ENCODE results near the gene FBXO31.

Gene FBXO31

DNA sequence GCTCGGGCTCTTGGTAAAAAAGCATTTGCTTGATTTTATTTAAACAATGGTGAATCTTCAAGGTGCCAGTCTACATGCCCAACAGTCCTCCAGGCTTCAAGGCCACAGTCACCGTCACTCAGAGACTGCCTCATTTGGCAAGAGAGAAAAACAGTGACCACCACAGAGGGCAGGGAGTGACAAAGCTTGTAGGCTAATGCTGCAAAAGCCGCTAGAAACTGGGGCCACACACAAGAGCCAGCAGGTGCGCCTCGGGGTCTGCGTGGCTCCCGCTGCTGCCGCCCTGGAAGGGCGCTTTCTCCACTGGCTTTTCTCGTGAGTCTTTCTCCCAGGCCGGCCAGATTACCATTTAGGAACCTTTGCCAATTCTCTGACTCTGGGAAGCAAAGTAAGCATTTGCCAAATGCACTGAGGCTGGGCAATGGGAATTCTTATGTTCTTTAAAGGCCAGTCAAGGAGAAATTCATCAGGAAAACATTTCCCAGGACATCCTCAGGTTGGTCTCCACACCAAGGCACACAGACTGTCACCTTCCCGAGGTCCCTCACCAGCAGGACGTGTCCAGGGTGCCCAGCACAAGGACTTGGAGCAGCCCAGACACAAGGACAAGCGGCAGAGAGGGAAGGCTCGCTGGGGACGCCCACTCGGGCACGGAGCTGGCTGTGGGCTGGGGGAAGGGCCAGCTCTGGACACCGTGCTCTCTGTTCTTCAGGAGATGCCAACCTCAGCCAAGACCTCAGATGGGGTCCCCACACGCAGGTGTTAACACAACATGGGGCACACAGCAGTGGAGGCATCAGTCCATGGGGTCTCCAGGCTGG is 53.9 kb downstream of the FBXO31 start:
- DNase-seq (ENCODE audit: low read depth in 2 of 2) = no peak

DNA sequence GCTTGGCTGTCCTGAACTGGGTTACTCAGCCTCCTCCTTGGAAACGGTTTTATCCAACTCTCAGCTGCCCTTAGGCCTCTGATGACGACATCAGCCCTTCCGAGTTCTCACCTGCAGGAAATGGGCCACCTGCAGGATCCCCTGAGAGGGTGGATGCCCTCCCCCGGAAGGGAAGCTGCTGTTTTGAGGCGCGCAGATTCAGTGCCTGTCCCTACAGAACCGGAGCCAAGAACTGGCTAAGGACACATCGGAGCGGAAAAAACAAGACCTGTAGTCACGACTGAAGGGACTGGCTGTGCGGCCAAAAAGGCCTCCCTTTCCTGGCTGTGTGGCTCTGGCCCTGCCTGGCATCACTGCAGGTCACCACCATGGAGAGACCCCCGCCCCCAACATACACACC is 54.7 kb downstream of the FBXO31 start:
- DNase-seq (ENCODE audit: low read depth in 2 of 2) = no peak

DNA sequence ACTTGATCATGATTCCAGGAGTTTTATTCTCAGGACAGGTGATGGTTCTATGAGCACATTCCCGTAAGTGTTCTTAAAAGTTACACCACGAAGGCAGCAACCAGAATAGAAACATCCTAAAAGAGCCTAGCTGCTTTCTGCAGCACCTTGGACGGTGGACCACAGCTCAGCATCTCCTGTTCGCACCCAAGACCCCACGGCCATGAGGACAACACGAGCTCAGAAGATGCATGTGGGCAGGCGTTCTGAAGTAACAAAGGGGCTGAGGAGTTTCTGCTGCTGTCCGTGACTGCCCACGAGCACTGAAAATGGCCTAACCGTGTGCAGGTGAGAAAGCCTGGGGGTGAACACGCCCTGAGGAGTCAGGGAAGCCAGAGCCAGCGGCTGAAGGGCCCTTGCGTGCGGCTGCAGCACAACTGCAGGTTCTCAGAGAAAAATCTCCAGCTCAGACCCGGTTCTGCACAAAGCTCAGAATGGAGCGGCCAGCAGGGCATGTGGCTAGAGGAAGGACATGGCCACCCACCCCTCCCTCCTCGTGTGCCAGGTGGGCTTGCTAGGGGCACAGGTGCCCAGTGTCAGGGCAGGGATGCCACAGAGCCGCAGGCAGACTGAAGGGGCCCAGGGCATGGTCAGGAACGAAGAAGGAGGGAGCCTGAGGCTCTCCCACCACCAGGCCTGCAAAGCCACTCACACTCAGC is 55.6 kb downstream of the FBXO31 start:
- DNase-seq (ENCODE audit: low read depth in 2 of 2) = no peak

DNA sequence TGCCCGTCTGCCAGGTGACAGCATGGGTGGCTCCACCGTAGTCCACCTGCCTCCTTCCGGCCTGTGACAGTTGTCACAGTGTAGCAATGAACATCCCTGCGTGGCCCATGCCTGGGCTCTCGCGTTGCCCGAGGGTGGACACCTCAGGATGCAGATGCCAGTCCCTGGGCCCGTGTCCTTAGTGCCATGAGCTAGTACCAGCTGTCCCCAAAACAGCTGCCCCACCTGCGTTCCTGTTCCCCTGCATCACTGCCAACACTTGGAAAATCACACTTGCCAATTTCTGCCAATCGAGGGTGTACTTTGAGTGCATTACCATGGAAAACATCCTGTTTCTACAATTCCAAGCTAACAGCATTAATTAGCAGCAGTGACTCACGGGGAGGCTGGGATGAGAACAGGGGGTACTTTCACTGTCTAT is 57.4 kb downstream of the FBXO31 start:
- DNase-seq (ENCODE audit: low read depth in 2 of 2) = no peak

DNA sequence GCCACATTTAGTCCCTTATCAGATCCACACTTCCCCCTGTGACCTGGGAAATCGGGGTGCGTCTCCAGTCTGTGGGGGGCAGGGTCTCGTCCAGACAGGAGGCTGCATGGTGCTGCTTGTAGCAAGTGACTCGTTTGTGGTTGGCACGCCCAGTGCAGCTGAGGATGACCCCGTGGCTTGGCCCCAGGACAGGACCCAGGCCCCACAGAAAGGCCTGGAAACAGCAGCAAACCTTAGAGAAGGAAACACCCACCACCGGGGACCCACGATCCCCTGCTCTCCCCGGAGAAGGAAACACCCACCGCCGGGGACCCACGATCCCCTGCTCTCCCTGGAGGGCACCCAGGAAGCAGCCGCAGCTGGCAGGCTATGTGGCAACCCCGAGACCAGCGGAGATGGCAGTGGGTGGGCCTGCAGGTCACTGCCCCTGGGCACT is 58.1 kb downstream of the FBXO31 start:
- DNase-seq (ENCODE audit: low read depth in 2 of 2) = no peak

DNA sequence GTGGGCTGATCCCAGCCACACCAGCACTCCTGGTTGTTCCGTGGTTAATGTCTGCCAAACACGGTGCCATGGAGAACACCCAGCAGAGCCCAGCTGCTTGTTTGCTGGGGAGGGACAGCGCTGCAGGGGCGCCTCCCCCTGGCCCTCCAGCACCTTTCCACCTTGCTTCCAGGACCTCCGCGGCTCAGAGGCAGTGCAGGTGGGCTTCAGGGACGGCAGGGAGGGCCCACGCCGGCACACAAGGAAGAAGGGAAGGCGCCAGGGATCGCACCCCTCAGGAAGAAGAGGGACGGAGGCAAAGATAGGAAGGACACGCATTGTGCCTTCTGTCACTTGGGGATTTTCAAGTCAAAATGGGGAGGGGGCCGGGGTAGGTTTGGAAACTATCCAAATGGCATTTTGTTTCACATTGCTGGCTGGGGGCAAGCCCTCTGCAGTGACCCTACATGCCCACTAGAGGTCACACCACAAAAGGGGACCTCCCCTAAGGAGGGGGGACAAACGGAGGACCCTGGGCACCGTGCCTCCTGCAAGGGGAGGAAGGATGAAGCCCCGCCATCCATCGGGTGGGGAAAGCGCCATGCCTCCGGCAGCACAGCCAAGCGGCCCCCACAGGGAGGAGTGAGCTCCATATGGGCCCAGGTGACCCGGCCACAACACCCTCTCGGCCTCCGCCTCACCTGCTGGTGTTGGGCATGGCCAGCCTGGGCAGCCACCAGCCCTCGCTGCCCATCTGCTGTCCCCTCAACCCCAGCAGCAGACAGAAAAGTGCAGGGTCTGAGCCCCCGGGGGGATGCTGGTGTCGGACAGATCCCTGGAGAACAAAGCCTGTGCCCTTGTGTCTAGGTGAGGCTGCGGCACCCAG is 58.9 kb downstream of the FBXO31 start:
- no peak for DNase-seq (ENCODE audit: low read depth in 2 of 2)

DNA sequence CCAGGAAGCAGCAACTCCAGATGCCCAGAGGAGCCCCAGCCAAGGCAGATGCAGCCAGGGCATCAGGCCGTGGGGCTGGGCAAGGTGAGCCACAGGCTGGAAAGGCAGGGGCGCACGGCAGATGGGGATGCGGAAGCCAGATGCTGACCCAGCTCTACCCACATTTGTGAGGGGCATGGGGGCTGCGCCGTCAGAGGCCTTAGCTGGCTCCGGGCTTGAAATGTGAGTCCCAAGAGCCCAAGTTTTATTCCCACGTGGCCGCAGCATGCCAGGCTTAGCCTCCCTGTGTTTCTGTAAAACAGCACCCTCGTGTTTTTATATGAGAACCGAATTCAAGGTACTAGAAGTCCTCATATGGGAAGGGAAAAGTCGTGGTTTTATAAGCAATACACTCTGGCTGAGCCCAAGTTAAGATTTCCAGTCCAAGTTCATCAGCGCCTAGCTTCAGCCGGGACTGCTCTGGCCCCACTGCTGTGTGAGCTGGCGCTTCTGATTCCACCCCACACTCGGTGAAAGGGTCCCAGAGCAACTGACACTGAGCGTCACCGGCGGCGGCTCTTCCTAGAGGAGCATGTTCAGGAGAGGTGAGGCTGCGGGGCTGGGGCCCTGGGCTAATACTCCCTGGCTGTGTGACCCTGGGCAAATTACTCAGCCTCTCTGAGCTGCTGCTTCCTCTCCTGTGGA is 59.7 kb downstream of the FBXO31 start:
- no peak for DNase-seq (ENCODE audit: low read depth in 2 of 2)

DNA sequence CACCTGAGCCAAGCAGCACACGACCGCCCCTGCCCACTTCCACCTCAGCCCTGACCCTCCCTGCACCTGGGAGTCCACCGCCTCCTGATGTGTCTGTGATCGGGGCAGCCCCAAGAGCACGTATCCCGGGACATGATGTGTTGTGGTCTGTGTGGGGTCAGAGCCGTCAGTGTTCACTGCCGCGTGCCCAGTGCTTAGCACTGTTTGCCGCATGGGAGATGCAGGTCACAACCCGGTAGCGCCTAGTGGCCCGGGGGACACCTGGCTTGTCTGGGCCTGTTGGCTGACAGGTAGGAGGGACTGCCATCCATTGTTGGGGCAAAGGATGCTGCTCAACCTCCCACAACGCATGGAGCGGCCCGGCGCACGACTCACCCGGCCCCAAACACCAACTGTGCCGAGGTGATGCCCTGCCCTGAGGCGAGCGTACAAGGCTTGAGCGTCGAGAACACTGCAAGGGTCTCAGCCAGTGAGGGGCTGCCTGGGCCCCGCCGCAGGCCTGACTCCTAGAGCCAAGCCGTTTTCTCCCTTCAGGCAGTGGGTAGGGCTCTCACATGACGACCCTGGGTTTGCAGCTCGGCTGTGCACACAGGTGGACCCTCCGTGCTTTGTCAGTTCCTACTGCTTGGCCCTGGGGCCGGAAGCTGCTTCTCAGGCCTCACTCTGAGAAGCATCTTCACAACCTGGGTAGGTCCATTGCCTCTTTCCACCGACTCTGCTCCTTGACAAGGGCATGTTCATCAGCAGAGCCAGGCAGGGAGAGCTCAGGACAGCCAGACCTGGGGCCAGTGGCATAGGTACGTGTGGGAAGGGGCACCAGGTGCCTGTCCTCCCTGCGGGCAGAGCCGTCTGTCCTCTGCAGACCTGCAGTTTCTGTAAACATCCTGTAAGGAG is 60.5 kb downstream of the FBXO31 start:
- no peak for DNase-seq (ENCODE audit: low read depth in 2 of 2)

DNA sequence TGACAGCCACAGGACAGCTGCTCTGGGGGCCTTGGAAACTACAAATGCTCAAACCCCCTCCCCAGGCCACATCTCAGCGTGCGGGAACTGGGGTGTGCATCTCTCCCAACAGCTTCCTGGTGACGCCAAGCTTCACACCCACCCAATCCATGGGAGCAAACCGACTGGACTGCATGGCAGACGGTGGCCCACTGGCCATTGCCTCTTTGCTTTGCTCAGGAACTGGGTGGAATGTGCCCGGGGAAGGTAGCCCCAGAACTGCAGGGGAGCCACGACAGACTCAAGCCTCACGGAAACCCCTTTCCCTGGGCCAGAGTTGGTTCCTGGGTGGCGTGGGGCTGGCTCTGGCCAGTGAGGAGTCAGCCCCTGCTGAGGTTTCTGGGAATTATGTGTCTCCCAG is 61.2 kb downstream of the FBXO31 start:
- no peak for DNase-seq (ENCODE audit: low read depth in 2 of 2)

DNA sequence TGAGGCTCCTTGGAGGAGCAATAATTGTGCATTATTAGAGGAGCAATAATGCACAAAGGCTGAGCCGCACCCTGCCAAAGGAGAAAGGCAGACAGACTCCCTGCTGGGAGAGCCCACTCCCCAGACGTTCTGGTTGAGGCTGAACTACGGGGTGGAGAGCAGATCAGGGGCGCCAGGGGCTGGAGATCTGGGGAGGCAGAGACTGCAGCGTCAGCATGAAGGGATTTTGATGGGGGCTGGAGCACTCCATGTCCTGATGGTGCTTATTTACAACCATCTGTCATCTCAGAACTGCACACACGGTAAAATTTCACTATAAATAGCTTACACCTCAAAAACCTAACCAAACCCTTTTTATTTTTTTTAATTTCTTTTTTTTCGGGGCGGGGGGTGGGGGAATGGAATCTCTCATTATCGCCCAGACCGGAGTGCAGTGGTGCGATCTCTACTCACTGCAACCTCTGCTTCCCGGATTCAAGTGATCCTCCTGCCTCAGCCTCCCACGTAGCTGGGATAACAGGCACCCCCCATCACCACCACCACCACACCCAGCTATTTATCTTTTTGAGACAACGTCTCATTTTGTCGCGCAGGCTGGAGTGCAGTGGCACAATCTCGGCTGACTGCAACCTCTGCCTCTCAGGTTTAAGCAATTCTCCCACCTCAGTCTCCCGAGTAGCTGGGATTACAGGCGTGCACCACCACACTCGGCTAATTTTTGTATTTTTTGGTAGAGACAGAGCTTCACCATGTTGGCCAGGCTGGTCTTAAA is 62.1 kb downstream of the FBXO31 start:
- DNase-seq (ENCODE audit: low read depth in 2 of 2) = no peak

DNA sequence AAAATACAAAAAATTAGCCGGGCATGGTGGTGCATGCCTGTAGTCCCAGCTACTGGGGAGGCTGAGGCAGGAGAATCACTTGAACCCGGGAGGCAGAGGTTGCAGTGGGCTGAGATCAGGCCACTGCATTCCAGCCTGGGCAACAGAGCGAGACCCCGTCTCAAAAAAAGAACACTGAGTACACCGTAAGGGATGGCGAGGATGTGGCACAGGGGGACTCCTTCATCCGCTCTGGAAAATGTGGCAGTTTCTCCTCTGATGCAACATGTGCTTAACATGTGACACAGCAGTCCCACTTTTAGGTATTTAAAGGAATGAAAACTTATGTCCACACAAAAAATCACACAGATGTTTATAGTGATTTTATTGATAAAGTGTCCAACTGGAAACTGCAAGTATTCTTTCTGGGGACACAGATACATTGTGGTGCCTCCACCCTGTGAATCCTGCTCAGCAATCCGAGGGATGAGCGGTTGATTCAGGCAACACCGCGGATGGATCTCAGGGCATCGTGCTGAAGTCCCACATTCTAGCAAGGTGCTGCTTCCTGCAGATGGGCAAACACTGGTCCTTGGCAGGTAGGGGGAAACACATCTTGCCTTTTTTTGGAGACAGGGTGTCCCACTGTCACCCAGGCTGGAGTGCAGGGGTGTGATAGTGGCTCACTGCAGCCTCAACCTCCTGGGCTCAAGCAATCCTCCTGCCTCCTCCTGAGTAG is 62.9 kb downstream of the FBXO31 start:
- DNase-seq (ENCODE audit: low read depth in 2 of 2) = no peak

DNA sequence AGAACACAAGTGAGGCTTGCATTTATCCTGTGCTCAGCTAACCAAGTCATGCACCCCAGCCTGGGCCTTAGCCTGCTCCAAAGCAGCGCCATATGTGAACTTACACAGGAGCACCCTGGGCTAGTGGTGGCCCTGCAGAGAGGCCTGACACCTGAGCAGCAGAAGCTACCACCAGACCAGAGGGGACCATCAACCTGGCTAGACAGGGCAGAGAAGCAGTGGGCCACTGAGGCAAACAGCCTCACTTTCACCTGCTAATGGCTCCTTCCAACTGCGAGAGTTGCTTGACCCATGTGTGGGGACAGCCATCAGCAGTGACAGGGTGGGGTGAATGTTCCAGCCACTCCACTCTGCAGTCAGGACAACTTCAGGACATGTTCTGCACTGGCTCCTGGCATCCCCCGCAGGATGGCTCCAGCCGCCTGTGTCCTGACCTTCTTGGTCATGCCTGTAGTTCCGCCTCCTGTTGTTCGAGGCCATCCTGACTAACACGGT is 63.5 kb downstream of the FBXO31 start:
- DNase-seq (ENCODE audit: low read depth in 2 of 2) = no peak

DNA sequence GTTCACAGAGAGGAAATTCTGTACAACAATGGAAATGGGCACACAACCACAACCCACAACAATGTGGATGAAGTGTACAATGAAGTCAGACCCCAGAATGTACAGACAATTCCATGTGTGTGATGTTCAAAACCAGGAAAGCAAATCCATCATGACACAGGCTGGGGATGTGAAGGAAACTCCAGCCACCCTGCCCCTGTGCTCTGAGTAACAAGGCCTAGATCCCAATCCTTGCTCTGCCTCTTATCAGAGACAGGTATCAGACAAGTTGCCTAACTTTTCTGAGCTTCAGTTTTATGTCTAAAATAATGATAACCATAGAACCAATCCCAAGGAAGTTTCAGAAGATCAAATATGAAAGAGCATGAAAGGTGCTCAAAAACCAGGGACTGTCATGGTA is 64.6 kb downstream of the FBXO31 start:
- no peak for DNase-seq (ENCODE audit: low read depth in 2 of 2)

DNA sequence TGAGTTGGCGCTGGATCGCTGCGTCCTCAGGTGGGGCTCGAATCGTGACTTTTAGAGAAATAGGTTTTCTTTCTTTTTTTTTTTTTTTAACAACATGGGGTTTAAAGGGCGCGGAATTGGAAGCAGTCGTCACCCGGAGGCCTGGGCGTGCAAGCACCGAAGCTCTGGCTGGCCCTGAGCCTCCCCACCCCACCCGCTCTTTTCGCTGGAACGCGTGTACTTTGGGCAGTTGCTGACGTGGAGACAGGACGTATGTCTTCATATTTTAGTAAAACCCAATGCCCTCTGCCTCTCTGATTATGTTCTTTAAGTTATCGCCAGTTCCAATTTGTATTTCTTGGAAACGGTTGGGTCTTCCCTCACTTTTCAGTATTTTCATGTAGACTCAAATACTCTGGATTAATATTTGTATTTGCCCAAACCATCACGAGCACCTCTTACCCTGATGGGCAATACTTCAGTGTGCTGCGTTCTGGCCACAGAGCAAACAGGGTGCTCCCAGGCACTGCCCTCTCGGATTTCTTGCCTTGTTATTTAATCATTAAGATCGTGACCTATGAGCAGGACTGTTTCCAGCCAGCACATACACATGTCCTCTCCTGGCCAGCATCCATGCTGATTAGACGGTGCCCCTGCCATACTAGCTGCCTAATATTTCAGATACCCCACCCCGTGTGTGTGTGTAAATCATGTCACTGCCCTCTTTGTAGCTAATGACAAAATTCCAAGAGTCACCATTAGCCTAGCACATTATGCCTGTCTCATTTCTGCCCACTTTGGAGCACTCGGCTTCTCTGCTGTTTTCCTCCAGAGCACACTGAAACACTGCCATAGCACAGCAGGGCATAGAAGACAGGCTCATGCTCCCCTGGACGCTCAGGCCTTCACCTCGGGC is 65.6 kb downstream of the FBXO31 start:
- peak; percentile 24 to 25 for DNase-seq (ENCODE audit: low read depth in 2 of 2)

DNA sequence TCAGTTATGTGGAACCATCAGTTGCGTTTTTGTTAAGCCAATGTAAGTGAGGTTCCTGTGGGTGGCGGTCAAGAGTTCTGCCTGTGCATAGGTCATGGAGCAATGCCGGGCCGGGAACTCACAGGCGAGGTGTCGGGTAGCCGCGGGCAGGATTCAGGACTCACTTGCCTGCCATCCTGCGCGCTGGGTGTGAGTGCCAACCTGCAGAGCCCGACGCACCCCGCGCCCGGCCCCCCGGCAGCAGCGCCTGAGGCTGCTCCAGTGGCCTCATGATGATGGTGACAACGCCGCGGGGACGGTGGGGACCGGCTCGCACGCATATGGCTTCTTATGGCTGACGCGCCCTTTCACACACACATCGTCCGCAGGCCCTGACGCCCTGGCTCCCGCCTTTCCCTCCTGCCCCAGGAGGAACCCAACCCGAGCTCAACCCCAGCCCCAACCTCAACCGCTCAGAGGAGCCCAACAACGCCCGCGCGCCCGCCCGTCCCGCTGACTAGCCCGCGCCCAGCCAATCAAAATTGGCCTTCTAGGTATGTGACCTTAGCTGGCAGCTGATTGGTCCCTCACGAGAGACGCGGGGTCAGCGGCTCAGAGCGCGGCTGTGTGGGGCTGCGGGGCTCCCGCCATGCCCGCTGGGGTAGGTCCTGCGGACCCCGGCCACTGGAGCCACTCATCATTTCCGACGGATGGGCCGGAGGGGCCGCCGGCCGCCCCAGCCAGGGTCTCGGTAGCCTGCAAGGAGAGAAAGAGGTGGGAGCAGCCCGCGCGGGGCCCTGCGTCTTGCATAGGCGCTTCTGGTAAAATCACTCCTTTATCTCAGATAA is 66.4 kb downstream of the FBXO31 start, which contains the start of gene C16orf95:
Gene C16orf95, minus strand, starts transcription at position 470 of the 827 bp plus-strand sequence. Its CDS starts 150 bp downstream, at position 320.
- peak; percentile 89 to 95 for DNase-seq (ENCODE audit: low read depth in 2 of 2)

DNA sequence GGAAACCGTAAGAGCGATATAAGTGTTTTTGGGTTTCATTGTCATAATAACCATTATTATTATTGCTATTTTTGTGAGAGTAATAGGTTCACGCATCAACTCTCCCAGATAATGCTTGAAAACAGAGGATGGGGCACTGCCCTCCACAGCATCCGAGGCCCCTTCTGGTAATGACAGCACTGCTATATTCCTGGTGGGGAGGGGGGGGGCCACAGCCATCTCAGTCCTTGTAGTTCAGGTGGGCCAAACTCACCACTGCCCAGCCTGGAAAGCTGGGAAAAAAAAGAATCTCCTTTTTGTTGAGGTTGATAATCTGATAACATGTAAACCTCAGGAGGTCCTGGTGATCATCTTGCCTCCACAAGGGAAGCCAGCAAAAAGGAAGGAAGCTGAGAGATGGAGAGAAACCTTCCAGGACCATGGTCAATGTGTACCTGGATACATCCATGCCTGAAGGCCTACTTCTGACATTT is 67.1 kb downstream of the FBXO31 start:
- DNase-seq (ENCODE audit: low read depth in 2 of 2) = no peak

DNA sequence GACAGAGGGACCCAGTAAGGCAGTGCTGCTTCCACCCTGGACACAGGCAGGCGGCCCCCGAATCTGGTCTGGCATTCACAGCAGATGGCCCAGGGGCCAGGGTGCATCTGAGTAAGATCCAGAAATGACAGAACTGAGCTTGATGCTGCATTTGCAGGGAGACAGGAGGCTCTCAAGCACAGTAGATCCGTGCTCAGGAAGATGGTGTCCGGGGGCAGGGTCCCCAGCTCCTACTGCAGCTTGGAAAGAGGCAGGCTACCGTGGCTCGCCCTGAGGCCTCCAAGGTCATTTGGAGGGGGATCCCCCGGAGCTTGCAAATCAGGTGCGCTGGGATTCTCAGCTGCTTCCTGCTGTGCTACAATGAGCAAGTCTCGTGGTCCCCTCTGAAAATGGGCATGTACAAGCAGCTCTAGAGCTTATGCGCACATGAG is 68.6 kb downstream of the FBXO31 start:
- no peak for DNase-seq (ENCODE audit: low read depth in 2 of 2)

Data from stimulated activated CD8-positive, alpha-beta memory T cell treated with anti-CD3 and anti-CD28 coated beads, Interleukin-2, amount 100 ng/mL, for 48 hours (primary cell).